Large intestine (tissue), 1 donor: ENCODE data around the gene TAF11L4. TPM values are rescaled to one million over a fixed set of nuclear protein-coding genes. Genes with fewer than 3 reads are reported as not detected.

Experiments used
- polyA plus RNA-seq: library from polyadenylated mRNA; unstranded; fragments of 120-200 nt; gene quantifications from one replicate; pipeline ENCODE4 v1.2.1, GENCODE V29; 2013

Gene TAF11L4
- polyA plus RNA-seq, 1 donor = not detected

Other genes with a start within 250 kb of the TAF11L4 start
- not detected for gene TAF11L2, start 23.6 kb upstream of the TAF11L4 start, polyA plus RNA-seq
- gene TAF11L3, start 3.4 kb upstream of the TAF11L4 start, polyA plus RNA-seq = not detected
- not detected for gene TAF11L5, start 3.4 kb downstream of the TAF11L4 start, polyA plus RNA-seq
- gene TAF11L6, start 6.9 kb downstream of the TAF11L4 start, polyA plus RNA-seq = not detected
- not detected for gene TAF11L7, start 64.0 kb downstream of the TAF11L4 start, polyA plus RNA-seq
- not detected for gene TAF11L8, start 69.2 kb downstream of the TAF11L4 start, polyA plus RNA-seq
- not detected for gene TAF11L9, start 72.6 kb downstream of the TAF11L4 start, polyA plus RNA-seq
- not detected for gene TAF11L10, start 76.0 kb downstream of the TAF11L4 start, polyA plus RNA-seq
- not detected for gene TAF11L11, start 82.4 kb downstream of the TAF11L4 start, polyA plus RNA-seq
- gene TAF11L12, start 88.6 kb downstream of the TAF11L4 start, polyA plus RNA-seq = not detected
- gene TAF11L13, start 110.3 kb downstream of the TAF11L4 start, polyA plus RNA-seq = not detected
- not detected for gene TAF11L14, start 112.7 kb downstream of the TAF11L4 start, polyA plus RNA-seq